GM12801 (cell line): ENCODE data around the gene TTC34.

ENCODE experiments used
- CTCF ChIP-seq: IDR thresholded peaks from one replicate; pipeline ENCODE4 v1.5.1; 2011; ENCODE audit warnings: control low read depth; ENCODE audit not compliant: insufficient read length; ENCODE audit errors: extremely low read depth

TTC34 gene

GRCh38 chr1:2820731-2821372 lies 19.4 kb upstream of the TTC34 start:
- TF ChIP-seq CTCF, result no peak

- TF ChIP-seq CTCF, result no peak
These were observed 18.6 kb upstream of the TTC34 start for GRCh38 chr1:2819831-2820730.

- no peak for TF ChIP-seq CTCF
These were observed 17.9 kb upstream of the TTC34 start for GRCh38 chr1:2819429-2819828.

- TF ChIP-seq CTCF, result no peak
These were observed 16.5 kb upstream of the TTC34 start for GRCh38 chr1:2817784-2818564.

- no peak for TF ChIP-seq CTCF
These were observed 15.3 kb upstream of the TTC34 start for GRCh38 chr1:2816786-2817185.

- no peak for TF ChIP-seq CTCF
These were observed 14.1 kb upstream of the TTC34 start for GRCh38 chr1:2815551-2815950.

- no peak for TF ChIP-seq CTCF
These were observed 13.1 kb upstream of the TTC34 start for GRCh38 chr1:2814511-2815075.
